CD4-positive, alpha-beta T cell treated with Interleukin-6 at 100 ng/mL for 8 hours (primary cell): ENCODE results near the gene ANKRD40.
"Not testable (repeated sequence)": the region's sequence is repeated elsewhere in the genome, so short reads cannot be mapped to it uniquely, and the experiment has no call there.

Source experiments
- DNase-seq: peaks from one replicate; pipeline ENCODE4 v3.0.0-alpha.2; 2020; ENCODE audit warnings: mixed read lengths, low spot score

ANKRD40 gene

DNA sequence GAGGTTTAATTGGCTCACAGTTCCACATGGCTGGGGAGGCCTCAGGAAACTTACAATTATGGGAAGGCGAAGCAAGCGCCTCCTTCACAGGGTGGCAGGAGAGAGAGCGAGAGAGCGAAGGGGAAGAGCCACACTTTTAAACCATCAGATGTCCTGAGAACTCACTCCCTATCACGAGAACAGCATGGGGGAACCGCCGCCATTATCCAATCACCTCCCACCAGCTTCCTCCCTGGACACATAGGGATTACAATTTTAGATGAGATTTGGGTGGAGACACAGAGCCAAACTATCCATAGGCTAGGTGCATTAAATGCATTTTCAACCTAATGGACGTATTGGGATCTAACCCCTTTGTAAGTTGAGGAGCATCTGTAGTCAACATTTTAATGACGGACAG lies 4.9 kb upstream of the ANKRD40 start:
- no peak for DNase-seq

DNA sequence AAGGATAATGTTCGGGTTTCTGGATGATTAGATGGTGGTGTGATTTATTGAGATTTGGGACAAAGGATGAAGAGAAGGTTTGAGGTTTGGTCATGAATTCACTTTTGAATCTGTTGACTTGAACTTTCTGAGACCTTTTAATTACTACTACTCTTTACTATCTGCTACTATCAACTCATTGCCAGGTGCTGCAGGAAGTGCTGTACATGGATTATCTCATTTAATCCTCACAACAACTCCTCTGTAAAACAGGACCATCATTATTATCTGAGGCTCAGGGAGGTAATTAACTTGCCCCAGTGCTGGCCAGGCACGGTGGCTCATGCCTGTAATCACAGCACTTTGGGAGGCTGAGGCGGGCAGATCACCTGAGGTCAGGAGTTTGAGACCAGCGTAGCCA lies 2.9 kb upstream of the ANKRD40 start:
- no peak for DNase-seq

DNA sequence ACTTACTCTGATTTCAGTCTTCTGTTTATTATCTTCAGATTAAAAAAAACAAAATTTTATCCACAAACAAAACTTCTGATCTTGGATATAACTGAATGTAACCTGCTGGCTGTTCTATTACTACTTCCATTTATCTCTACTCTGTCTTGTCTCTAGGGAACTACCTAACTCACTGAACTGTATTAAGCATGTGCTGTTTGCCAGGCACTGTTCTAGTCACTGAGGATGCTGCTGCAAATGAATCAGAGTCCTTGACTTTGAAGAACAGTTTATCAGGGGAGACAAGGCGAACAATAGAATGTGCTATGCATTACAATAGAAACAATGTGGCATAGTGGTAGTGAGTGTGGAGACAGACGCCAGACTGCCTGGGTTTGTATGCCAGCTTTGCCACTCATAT lies 2.3 kb upstream of the ANKRD40 start:
- DNase-seq = no peak

DNA sequence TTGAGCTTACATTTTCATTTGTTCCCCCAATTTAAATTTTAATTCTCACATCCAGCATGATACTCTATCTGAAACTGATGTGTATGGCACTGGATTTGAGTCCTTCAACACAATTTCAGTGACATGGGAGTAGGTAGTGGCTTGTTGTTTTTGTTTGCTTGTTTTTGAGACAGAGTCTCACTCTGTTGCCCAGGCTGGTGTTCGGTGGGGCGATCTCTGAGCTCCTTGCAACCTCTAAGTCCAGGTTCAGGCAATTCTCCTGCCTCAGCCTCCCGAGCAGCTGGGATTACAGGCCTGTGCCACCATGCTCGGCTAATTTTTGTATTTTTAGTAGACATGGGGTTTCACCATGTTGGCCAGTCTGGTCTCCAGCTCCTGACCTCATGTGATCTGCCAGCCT lies 1.3 kb upstream of the ANKRD40 start:
- not testable (repeated sequence) for DNase-seq

DNA sequence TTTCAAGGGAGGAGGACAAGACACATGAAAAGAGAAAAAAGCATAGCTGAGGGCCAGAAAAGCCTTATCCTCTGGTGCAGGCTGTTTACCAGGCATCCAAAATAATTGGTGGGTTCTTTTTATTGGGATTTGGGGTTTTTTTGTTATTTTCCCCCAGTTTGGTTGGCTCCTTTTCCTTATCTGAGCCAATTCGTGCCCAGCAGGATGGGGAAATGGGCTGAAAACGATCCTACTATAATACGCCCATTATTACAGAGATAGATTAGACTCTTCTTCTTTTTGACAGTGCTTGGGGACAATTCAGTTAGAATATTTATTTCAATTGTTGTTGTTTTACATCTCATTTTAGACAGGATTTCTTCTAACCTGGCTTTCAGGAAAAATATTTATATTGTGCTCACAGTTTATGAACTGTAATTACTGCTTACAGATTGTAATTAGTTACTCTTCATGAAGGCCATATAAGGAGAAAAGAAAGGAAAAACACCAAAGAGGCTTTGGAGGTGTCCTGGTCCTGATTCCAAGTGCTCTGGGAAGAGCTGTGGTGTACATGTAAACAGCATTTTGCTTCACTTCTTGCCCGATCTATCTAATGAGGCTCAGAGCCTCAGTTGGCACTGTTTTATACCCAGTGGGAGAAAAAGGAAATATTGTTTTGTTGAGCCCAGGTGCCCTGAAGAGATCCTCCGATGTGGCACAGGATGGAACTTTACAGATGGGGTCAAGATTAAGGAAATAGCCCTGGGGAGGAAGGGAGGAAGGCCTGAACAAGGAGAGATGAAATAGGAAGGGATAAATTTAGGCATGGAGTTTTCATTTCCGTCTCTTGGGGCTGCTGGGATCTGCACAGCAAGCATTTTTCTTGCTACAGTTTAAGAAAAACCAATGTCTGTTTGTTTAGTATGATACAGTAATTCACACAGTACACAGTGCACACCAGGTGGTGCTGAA lies 611 bp upstream of the ANKRD40 start:
- DNase-seq = no peak

DNA sequence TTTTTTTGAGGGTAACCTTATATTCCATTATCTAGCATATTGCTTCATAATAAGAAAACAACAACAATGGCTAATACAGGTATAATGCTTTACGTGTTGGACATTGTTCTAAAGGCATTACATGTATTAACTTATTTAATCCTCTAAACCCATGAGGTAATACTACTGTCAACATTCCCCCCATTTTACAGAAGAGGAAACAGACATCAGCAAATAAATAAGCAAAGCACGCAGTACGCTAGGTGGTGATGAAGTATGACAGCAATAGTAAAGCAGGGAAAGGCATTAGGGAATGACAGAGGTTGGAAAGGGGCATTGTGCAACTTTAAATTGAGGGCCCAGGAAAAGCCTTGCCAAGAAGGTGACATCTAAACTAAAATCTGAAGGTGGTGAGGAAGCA lies 4.6 kb downstream of the ANKRD40 start:
- no peak for DNase-seq

DNA sequence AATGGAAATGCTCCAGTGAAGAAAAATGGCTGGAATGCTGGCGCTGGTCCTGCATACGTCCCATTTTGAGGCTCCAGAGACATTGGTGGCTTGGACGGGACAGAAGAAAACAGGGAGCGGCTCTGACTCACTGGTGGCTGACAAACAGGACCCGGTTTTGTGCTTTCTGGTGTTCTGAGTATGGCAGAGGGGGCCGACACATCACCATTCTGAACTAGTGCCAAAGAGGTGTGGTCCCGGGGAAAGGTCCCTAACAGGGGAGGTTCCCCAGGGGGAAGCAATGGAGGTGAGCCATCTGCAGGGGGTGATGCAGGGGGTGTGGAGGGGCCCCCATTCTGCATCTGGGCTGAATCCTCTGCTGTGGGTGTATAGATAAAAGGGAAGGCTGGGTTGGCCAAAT lies 8.3 kb downstream of the ANKRD40 start:
- DNase-seq = no peak

DNA sequence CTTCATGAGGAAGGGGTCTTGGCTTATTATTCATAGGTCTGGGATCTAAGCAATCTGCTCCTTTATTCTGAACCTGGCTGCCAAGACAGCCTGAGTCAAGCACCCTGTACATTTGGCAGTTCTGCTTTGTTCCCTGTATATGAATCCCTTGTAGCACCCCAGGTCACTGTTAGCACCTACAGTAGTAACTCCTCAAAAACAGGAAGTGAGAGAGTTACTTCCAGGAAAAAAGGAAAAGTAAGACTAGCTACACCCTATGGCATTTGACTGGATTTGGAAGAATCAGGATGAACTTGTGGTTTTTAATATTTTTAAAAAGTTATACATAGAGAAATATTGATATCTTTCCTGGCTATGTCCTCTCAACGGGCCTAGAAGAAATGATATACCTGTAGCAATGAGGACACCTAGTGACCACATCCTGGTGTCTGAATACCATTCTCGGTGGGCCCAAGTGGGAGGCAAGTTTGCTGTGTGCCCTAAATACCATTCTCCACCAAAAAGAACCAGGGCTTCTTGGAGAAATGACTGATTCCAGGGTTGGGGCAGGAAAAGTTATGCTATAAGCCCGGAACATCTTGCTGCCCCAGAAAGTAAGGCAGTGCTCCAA lies 9.9 kb downstream of the ANKRD40 start:
- no peak for DNase-seq

DNA sequence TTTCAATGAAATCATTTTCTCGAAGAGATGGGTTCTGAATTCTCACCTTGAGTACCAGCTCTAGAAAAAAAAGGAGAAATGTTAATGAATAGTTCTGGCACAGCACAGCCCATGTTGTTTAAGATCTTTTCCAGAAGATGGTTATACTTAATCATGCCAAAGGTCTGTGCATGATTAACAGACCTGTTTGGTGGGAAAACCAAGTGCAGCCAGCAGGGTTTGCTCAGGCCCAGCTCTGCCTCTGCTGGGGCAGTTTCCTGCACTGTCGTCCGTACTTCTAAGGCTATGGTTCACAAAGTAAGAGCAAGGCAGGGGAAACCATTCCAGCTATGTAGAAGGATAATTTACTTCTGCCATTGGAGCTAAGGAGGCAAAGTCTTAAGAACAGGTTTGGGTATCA lies 10.7 kb downstream of the ANKRD40 start:
- no peak for DNase-seq

DNA sequence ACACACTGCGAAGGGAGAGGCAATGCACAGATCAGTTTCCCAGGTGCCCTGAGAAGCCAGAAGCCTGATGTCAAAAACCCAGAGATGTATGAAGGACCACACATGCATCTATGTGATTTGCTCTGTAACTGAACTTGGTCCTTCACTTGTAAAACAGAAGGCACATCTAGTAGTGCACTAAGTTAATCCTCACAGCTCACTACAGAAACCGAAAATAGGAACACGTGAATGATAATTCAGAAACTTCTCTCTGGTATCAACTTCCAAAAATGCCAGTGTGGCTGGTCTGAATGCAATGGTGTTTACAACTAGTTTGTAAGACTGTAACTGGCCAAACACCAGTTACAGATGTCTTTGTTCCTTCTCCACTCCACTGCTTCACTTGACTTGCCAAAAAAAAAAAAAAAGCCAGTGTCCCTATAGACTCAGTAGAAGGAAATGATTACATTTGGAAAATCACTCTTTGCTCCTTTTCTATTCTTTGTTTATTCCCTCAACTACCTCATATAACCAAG lies 11.3 kb downstream of the ANKRD40 start:
- no peak for DNase-seq

DNA sequence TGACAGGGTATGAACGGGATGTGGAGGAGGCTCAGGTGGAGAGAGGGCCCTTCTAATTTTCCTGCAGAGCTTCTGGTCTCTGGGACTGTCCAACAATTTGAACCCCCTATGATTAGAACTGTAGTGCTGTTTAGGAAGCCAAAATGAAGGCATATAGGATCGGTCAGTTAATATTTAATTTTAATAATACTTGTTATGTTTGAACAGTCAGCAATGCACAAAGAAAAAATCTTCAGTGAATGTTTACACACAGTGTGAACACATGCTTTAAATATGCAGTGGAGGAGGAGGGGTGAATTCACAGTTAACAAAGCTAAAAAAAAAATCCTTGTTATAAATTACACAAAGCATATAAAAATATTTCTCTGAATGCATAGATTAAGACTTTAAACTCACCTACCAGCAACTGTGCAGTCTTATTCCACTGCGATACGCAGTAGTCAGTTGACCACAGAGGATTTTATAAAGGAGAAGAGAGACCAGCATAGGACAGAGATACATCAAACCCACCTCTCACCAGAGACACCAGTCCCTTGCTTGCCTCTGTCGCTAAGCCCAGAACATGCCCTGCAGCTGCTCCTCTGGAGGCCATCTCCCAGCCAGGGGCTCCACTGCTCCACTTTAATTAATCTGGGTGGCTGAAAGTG lies 14.6 kb downstream of the ANKRD40 start:
- no peak for DNase-seq

DNA sequence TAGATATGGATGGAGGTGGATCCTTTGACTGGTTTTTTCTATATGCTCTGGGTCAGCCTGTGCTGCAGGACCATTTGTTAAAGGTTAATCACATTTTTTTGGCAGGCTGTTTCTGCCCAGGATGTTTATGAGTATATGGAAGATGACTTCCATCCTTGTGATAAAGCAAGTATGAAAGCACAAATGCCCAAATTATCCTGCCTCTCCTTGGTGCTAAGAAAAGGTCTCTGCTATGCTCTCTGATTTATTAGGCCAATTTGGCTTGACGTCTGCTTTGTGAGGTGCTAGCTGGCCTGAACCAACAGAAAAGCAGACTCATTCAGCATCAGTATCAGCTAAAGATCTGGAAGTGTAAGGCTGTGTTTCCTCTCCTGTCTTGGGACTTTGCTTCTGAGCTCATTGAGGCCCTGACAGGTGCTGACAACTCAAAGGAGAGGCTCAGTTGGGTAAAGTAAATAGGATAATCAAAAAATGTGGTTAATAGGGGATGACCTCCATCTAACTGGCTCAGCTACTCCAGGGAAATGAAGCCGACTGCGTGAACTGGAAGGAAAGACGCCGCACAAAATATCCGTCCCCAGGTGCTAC lies 15.2 kb downstream of the ANKRD40 start:
- no peak for DNase-seq

DNA sequence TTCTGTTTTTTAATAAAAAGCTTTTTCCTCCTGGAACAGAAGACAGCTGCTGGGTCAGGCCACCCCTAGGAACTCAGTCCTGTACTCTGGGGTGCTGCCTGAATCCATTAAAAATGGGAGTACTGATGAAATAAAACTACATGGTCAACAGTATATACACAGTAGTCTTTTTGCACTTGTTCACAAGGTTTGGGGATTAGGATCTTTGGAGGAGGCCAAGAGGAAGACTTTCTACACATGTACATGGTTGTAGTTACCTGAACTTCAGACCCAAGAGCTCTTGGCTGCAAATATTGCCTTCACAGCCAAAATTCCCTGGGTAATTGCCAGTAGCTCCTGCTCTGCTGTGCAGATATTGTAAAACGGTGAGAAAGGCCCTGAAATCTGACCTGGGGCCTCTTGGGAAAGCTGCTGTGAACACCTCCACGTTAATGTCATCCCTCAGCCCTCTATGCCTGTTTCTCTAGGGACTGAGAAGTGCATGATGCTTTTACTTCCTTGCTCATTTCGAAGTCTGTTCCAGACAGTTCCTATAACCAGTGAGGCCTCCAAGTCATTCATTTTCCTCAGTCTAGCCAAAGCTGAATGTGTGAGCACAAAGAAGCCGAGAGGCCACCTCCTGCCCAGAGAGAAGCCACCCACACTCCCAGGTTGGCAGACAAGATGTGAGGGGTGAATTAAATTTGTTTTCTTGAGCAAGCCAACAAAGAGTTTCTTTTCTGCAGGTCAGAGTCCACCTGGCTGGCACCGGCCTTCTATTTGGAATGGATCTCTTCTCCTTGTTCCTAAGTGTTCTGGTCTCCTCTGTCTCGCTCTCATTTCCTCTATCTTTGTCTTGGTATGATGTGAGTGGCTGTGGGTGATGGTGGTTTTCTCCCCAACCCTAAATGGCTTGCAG lies 15.9 kb downstream of the ANKRD40 start:
- no peak for DNase-seq

DNA sequence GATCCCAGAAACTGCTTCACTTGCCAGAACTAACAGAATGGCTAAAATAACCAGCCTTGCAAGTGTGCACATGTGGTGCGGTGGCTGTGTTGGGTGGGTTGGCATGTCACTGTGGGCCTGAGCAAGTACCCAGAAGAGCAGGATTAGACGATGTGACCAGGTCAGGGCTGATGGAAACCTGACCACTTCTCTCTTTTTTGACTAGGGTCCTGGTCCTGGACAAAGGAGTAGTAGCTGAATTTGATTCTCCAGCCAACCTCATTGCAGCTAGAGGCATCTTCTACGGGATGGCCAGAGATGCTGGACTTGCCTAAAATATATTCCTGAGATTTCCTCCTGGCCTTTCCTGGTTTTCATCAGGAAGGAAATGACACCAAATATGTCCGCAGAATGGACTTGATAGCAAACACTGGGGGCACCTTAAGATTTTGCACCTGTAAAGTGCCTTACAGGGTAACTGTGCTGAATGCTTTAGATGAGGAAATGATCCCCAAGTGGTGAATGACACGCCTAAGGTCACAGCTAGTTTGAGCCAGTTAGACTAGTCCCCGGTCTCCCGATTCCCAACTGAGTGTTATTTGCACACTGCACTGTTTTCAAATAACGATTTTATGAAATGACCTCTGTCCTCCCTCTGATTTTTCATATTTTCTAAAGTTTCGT lies 16.7 kb downstream of the ANKRD40 start:
- no peak for DNase-seq

DNA sequence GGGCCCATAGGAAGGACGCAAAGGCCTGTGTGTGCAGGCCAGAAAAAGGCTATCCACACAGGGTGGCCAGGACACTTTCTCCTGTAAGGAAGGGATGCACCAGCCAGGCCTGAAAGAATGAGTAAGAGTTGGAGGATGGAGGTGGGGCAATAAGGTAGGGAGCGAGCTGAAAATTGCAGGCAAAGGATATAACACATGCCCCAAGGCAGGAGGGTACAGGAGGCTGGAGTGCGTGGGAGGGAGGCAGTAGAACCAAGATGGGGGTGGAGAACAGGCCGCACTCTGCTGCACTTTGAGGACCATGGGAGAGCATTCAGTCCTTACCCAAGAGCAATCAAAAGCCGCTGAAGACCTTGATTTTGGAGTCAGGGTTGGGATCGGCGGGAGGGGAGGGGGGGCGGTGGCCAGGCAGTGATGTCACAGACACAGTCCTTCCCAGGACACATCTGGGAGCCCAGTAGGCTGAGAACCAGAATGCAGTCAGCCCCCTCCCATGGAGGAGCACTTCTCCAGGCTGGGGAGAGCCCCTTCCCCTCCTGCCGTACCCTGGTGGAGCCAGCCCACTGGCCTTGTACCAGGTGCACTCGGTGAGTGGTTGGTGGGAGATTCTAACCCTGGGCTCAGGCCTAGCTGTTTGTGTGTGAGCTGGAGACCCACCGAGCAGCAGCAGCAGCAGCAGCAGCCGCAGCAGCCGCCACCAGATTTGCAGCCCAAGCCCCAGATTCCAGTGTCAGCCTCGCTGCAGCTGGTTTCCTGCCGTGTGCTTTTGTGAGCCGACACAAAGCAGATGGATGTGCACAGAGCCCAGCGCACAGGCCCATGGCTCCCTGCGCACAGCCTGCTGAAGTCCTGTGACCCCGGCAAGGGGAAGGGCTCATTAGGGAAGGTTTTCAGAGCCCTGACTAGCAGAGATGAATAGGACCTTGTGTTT lies 17.5 kb downstream of the ANKRD40 start:
- DNase-seq = no peak

DNA sequence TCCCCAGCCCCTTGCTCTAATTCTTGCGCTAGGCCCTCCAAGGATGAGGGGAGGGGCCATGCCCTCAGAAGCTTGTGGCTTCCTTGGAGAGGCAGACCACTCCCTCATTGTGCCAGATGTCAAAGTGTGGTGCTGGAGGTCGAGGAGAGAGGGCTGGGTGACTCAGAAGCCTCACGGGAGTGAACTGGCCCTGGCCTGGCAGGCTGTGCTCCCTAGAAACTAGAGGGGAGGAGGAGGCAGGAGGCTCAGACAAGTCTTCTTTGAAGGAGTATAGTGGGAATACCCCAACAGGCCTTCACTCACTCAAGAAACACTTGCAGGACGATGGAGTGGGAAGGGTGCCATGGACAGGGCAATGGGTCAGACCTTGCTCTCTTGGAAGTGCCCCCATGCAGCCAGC lies 18.5 kb downstream of the ANKRD40 start:
- DNase-seq = no peak

DNA sequence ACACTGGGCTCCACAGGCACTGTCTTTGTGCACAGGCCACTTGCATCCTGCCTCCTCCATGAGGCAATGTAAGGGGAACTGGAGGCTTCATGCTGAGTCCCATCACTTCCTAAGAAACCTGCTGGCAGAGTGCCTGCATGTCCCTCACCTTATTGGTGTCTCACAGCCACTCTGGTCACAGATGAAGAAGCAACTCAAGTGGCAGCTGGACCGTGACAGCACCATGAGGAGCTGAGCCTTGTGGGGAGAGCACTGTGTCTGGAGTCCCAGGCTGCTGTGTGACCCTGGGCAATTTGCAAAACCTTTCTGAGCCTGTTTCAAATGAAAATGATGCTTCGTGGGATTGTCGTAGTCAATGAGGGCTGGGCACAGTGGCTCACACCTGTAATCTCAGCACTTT lies 19.5 kb downstream of the ANKRD40 start:
- no peak for DNase-seq

DNA sequence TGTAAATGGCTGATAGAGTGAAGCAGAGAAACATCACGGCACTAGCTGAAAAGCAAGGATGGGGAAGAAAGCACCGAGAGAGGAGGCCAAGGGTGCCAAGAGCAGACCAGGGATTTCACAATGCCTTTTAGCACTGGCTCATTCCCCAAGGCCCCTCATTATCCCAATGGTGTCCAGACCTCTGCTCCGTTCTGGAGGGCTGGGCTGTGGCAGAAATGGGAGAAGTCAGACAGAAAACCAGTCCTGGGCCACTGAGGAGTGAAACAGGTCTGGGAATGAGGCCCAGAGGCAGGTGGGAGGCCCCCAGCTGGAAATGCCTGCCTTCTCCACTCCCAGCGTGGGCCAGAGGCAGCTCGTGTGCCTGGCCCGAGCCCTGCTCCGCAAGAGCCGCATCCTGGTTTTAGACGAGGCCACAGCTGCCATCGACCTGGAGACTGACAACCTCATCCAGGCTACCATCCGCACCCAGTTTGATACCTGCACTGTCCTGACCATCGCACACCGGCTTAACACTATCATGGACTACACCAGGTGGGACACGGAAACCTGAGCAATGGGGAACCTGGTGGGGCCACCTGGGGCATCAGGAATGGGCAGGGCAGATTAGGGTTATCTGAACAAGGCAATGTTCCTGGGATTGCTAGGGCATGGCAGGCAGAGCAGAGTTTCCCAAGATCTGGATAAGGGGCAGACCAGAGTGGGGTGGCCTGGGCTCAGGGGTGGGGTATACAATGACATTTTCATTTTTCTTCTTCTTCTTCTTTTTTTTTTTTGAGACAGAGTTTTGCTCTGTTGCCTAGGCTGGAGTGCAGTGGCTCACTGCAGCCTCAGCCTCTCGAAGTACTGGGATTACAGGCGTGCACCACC lies 20.3 kb downstream of the ANKRD40 start:
- DNase-seq = no peak
